Urinary bladder (tissue), 4 donors: Measurements from ENCODE around the gene MARK4. TPM values are rescaled to one million over a fixed set of nuclear protein-coding genes. Genes with fewer than 3 reads are reported as not detected.
"Not testable (repeated sequence)": the region's sequence is repeated elsewhere in the genome, so short reads cannot be mapped to it uniquely, and the experiment has no call there.

Experiments
- DNase-seq: peaks from one replicate; pipeline ENCODE4 v3.0.0-alpha.2; 2015; ENCODE audit errors: extremely low spot score
- H3K27ac ChIP-seq: one replicate; pipeline ENCODE4 v1.5.1; 2013; ENCODE audit warnings: low read depth, mild to moderate bottlenecking, moderate library complexity
- H3K36me3 ChIP-seq: one replicate; pipeline ENCODE4 v1.6.1; 2013; ENCODE audit warnings: mild to moderate bottlenecking, moderate library complexity; ENCODE audit not compliant: insufficient read depth
- H3K4me1 ChIP-seq: one replicate; pipeline ENCODE4 v1.6.1; 2013; ENCODE audit warnings: mild to moderate bottlenecking, moderate library complexity; ENCODE audit not compliant: insufficient read depth
- H3K4me3 ChIP-seq: one replicate; pipeline ENCODE4 v1.5.1; 2013; ENCODE audit warnings: low read depth, low read length
- WGBS: extraction: QIAGEN DNeasy Blood & Tissue Kit; methylation state at CpG from one replicate; pipeline ENCODE4 v1.1.7; 2013; 5-methylcytosine and 5-hydroxymethylcytosine counted together
- polyA plus RNA-seq: library from polyadenylated mRNA; stranded (reverse); fragments of 200-250 nt; gene quantifications from one replicate; pipeline ENCODE4 v1.2.3, GENCODE V29; 2013
- total RNA-seq: library from RNA; depleted of rRNA; stranded (reverse); fragments of >200 nt; gene quantifications from one replicate; pipeline ENCODE4 v1.2.3, GENCODE V29; 2014
- donor health status: healthy with polysubstance abuse.
- donor health status: healthy.

MARK4 gene
- total and polyA plus RNA-seq, 2 donors, result 14.8 to 34.4 TPM

DNA sequence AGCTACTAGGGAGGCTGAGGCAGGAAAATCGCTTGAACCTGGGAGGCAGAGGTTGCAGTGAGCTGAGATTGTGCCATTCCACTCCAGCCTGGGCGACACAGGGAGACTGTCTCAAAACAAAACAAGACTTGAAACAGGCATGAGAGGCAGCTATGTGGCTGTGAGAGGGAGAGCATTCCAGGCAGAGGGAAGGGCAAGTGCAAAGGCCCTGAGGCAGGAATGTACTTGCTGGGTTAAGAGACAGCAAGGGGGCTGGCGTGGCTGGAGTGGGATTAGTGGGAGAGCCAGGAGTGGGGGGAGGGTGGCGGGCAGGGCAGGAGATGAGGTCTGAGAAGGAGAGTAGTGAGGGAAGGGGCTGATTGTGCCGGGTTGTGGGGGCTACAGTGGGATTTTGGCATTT, 27.2 kb upstream of the MARK4 start:
- Histone ChIP-seq H3K4me1 (no peaks in the 10 kb centered on the region), H3K4me3 (no peak overlapping the region), H3K27ac (no peak overlapping the region), H3K36me3 (no peaks in the 10 kb centered on the region)
- 83% methylated on average over 5 of the region's 5 CpGs for WGBS
- no peak for DNase-seq

- Histone ChIP-seq H3K36me3 (no peaks in the 10 kb centered on the region), H3K27ac (no peak overlapping the region), H3K4me3 (no peak overlapping the region), H3K4me1 (no peaks in the 10 kb centered on the region)
- 59% methylated on average over 11 of the region's 11 CpGs for WGBS
- DNase-seq, result no peak
These were observed 26.4 kb upstream of the MARK4 start for GRCh38 chr19:45224645-45225044.

DNA sequence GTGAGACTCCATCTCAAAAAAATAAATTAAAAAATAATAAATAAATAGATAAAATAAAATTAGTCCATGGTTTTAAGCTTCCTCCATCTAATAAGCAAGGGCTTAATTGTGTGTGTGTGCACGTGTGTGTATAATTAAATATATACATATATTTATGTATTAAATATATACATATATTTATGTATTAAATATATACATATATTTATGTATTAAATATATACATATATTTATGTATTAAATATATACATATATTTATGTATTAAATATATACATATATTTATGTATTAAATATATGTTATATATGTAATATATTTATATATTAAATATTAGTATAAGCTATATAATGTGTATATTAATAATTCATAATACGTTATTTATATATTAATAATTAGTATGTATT, 22.0 kb upstream of the MARK4 start:
- H3K4me1 ChIP-seq, H3K36me3 ChIP-seq, H3K4me3 ChIP-seq, DNase-seq, H3K27ac ChIP-seq: not testable (repeated sequence)
- 90% methylated on average over 2 of the region's 2 CpGs for WGBS

DNA sequence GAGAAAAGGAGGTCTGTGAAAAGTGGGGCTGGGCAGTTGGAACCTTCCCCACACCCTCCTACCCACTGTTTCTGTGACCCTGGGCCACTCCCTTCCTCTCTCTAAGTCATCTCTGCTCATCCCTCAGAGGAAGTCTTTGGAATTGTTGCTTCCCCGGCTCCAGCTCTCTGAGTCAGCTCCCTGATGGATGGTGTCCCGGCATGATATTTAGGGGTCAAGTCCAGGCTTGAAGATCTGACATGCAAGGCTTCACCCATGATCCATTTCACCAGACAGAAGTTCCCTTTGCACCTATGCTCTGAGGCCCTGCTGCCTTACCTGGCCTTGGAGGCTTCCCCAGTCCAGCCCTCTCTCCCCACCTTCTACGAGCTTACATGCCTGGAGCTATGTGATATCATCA, 19.2 kb upstream of the MARK4 start:
- Histone ChIP-seq H3K4me1 (no peaks in the 10 kb centered on the region), H3K36me3 (no peaks in the 10 kb centered on the region), H3K4me3 (no peak overlapping the region), H3K27ac (no peak overlapping the region)
- no peak for DNase-seq
- WGBS, result 68% methylated on average over 3 of the region's 3 CpGs

DNA sequence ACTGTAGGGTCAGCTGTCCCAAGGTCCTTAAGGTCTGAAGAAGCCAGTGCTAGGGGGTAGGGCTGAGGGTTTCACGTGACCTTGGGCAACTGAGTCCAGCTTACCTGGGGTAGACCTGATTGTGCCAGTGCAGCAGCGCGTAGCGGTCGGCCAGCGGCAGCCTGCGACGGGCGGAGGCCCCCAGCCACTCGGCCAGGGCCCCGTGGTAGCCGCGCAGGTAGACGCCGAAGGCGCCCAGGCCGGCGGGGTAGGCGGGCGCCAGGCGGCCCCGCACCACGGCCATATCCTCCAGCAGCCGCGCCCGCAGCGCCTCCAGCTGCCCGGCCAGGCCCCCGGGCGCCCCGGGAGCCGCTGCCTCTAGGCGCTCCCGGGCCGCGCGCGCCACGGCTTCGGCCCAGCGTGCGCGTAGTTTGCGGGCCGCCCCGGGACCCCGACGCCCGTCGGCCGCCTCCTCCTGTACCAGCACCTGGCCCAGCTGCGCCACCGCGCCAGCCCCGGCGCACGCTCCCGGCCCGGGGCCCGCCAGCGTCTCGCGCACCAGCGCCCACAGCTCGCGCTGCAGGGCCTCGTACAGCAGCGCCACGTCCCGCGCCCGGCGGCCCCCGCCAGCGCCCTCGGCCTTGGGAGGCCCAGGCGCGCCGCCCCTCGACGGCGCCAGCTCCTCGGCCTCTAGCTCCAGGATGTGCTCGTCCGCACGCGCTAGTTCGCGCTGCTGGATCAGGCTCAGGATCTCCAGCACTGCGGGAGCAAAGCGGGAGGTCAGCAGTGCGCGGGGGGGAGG, 16.8 kb upstream of the MARK4 start:
- no peaks in the 10 kb centered on the region for H3K36me3 ChIP-seq
- 20% methylated on average over 93 of the region's 93 CpGs for WGBS
- no peak overlapping the region for H3K27ac ChIP-seq
- H3K4me1 ChIP-seq, result no peaks in the 10 kb centered on the region
- no peak for DNase-seq
- H3K4me3 ChIP-seq, result no peak overlapping the region

DNA sequence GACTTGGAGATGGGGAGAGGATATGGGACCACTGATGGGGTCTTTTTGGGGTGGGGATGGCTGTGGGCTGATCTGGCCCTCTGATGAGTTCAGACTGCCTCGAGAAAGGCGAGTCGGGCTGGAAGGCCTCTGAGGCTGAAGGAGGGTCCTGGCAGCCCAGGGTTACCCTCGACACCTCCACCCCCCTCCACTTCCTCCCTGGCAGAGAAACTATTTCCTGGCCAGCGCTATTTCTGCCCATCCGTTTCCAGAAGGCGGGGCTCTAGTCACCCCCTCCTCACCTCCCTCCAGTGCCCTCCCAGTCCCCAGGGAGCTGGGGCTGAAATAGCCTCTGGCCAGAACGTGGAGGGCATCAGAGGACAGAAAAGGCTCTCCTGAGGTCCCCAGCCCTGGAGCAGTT, 15.6 kb upstream of the MARK4 start:
- Histone ChIP-seq H3K27ac (no peak overlapping the region), H3K4me3 (no peak overlapping the region), H3K4me1 (no peaks in the 10 kb centered on the region), H3K36me3 (no peaks in the 10 kb centered on the region)
- DNase-seq, result no peak
- WGBS, result 15% methylated on average over 8 of the region's 8 CpGs

DNA sequence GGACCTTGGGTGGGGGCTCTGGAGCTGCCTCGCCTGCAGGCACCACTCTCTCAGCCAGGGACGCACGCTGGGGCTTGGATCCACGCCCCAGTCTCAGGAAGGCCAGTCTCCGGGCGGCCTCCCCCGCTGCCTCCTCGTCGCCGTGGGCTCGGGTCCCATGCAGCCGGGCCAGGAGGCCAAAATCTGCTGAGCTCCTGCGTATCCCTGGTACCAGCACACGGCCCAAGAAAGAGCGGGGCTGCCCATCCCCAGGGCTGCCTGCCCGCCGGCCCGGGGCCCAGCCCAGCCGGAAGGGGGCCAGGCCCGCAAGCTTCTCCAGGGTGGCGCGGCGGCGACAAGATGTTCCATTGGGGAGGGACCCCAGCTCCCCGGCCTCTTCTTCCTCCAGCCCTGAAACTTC, 12.5 kb upstream of the MARK4 start:
- H3K27ac ChIP-seq, result no peak overlapping the region
- no peaks in the 10 kb centered on the region for H3K4me1 ChIP-seq
- no peak for DNase-seq
- H3K36me3 ChIP-seq, result no peaks in the 10 kb centered on the region
- no peak overlapping the region for H3K4me3 ChIP-seq
- 85% methylated on average over 25 of the region's 25 CpGs for WGBS

- WGBS, result 77% methylated on average over 13 of the region's 13 CpGs
- H3K27ac ChIP-seq, result no peak overlapping the region
- no peak for DNase-seq
- H3K4me1 ChIP-seq, result no peaks in the 10 kb centered on the region
- no peak overlapping the region for H3K4me3 ChIP-seq
- H3K36me3 ChIP-seq, result no peaks in the 10 kb centered on the region
These were observed 7.8 kb upstream of the MARK4 start for GRCh38 chr19:45243144-45243732.

GRCh38 chr19:45244133-45244794, 6.8 kb upstream of the MARK4 start:
- Histone ChIP-seq H3K36me3 (no peaks in the 10 kb centered on the region), H3K27ac (no peak overlapping the region), H3K4me1 (no peaks in the 10 kb centered on the region), H3K4me3 (no peak overlapping the region)
- WGBS, result 66% methylated on average over 15 of the region's 15 CpGs
- no peak for DNase-seq

DNA sequence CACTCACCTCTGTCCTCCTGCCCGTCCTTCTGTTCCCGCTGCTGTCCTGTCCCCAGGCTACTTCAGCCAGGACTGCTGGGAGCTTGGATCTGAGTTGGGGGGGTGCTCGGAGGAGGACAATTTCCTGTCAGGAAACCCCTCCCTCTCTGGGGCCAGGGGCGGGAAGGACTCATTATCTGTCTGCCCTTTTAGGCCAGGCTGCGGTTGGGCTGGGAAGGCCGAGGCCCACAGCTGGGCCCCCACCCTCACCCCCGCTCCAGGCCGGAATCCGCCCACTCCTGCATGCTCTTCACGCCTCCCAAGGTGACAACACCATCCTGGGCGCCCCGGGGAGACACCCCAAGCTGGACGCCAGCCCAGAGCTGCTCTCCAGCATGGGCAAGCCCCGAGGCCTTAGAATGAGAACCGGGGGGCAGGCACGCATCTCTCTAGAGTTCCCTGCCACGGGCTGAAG, 5.7 kb upstream of the MARK4 start, which contains the start of gene EXOC3L2:
Gene EXOC3L2, minus strand, starts transcription at position 74 of the 454 bp plus-strand sequence. CDS start 6,362 bp downstream, outside the sequence.
- WGBS, result 53% methylated on average over 17 of the region's 17 CpGs

GRCh38 chr19:45245826-45246225, 5.2 kb upstream of the MARK4 start:
- WGBS, result 57% methylated on average over 4 of the region's 4 CpGs
- no peak overlapping the region for H3K27ac ChIP-seq
- H3K36me3 ChIP-seq, result no peaks in the 10 kb centered on the region
- no peak for DNase-seq
- H3K4me3 ChIP-seq, result no peak overlapping the region
- no peaks in the 10 kb centered on the region for H3K4me1 ChIP-seq

More for the DNA sequence above, 5.7 kb upstream of the MARK4 start, which contains the start of gene EXOC3L2:
- no peaks in the 10 kb centered on the region for H3K4me1 ChIP-seq
- H3K27ac ChIP-seq, result no peak within 1 kb of the TSS
- no peak for DNase-seq
- no peak within 1 kb of the TSS for H3K4me3 ChIP-seq
- H3K36me3 ChIP-seq, result no peaks in the 10 kb centered on the region

DNA sequence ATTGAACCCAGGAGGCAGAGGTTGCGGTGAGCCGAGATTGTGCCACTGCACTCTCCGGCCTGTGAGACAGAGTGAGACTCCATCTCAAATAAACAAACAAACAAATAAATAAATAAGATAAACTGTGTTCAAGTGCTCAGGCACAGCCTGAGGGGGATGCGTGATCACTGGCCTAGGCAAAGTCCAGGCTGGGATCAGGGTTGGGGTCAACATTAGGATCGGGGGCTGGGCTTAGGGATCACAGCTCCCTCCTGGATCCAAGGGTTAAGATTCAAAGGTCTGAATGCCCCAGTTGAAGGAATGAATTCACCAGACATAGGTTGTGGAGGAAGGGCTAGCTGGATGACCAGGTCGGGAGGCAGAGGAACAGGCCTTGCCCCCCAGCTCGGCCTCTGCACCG, 3.9 kb upstream of the MARK4 start:
- 96% methylated on average over 8 of the region's 8 CpGs for WGBS
- H3K27ac ChIP-seq, result no peak overlapping the region
- no peaks in the 10 kb centered on the region for H3K36me3 ChIP-seq
- no peaks in the 10 kb centered on the region for H3K4me1 ChIP-seq
- H3K4me3 ChIP-seq, result no peak overlapping the region
- no peak for DNase-seq

GRCh38 chr19:45249261-45250033, 1.6 kb upstream of the MARK4 start:
- WGBS, result 64% methylated on average over 11 of the region's 11 CpGs
- H3K36me3 ChIP-seq, result no peaks in the 10 kb centered on the region
- no peaks in the 10 kb centered on the region for H3K4me1 ChIP-seq
- H3K4me3 ChIP-seq, result no peak overlapping the region
- H3K27ac ChIP-seq, result no peak overlapping the region
- DNase-seq, result no peak
